GM12878 (cell line): Measurements from ENCODE around the gene MBOAT7. TPM values are rescaled to one million over a fixed set of nuclear protein-coding genes. Genes with fewer than 3 reads are reported as not detected.

ENCODE experiments used
- ATAC-seq: fragments of 200-7000 bp; cut with Tn5 transposase; 3 replicates; pipeline ENCODE4 v1.9.1; 2020; ENCODE audit warnings: mild to moderate bottlenecking, moderate library complexity
- BruUV-seq: library from RNA; stranded (reverse); fragments of 400-500 nt; replicated peaks from 2 replicates; lab custom pipeline; 2021; lab: Mats Ljungman, UMichigan
- CTCF ChIA-PET: fragments of 300-600 bp; sonication (Branson Sonifier 250); formaldehyde crosslinking; extraction: SDS; loops from one replicate; lab custom pipeline; 2021; ENCODE audit warnings: inconsistent platforms; lab: Yijun Ruan, JAX
- POLR2A ChIA-PET: fragments of 350-600 bp; formaldehyde crosslinking; extraction: SDS; loops from one replicate; lab custom pipeline; 2021; ENCODE audit warnings: inconsistent platforms; lab: Charles Lee
- RAD21 ChIA-PET: fragments of 300-600 bp; sonication (Branson Sonifier 250); formaldehyde crosslinking; loops from one replicate; lab custom pipeline; 2023; ENCODE audit warnings: antibody characterized with exemption; ENCODE audit not compliant: unreplicated experiment; lab: Charles Lee
- SMC1A ChIA-PET: fragments of 300-600 bp; sonication (Branson Sonifier 250); formaldehyde crosslinking; loops from one replicate; lab custom pipeline; 2023; ENCODE audit not compliant: unreplicated experiment, uncharacterized antibody; lab: Charles Lee
- DNase-seq: peaks from one replicate; pipeline ENCODE4 v3.0.0-alpha.2; 2011; ENCODE audit warnings: low read depth, low spot score
- FAIRE-seq: peaks from 3 replicates; lab custom pipeline; 2011; peaks lifted over from hg19 to GRCh38; lab: Jason Lieb, UNC
- H2AFZ ChIP-seq: 2 replicates; pipeline ENCODE4 v1.6.0; 2011; ENCODE audit warnings: low read depth, low read length, control low read depth; ENCODE audit not compliant: control insufficient read depth
- H3K27ac ChIP-seq: 2 replicates; pipeline ENCODE4 v1.5.1; 2011; ENCODE audit warnings: control low read depth; ENCODE audit not compliant: control insufficient read depth, insufficient read depth
- H3K27me3 ChIP-seq, 2 experiments: replicated peaks in 1 of 2; 2 replicates each; pipeline versions ENCODE4 v1.6.0 to v1.6.1; 2011; ENCODE audit warnings: low read length in 1 of 2; ENCODE audit not compliant: control insufficient read depth in 2 of 2, insufficient read depth in 2 of 2
- H3K36me3 ChIP-seq, 2 experiments: 2 replicates each; pipeline ENCODE4 v1.5.1; 2011; ENCODE audit warnings: low read length in 1 of 2; ENCODE audit not compliant: control insufficient read depth in 2 of 2, insufficient read depth in 2 of 2
- H3K4me1 ChIP-seq: 2 replicates; pipeline ENCODE4 v1.6.1; 2011; ENCODE audit warnings: mild to moderate bottlenecking, low read length, moderate library complexity, mixed read lengths; ENCODE audit not compliant: control insufficient read depth, insufficient read depth
- H3K4me2 ChIP-seq: 2 replicates; pipeline ENCODE4 v1.6.0; 2011; ENCODE audit warnings: control low read depth; ENCODE audit not compliant: control insufficient read depth, insufficient read depth
- H3K4me3 ChIP-seq: fragments of 200-600 bp; sonication (generic); 2 replicates; pipeline ENCODE4 v1.5.1; 2016
- H3K79me2 ChIP-seq: 2 replicates; pipeline ENCODE4 v1.6.0; 2011; ENCODE audit warnings: low read length; ENCODE audit not compliant: control insufficient read depth, insufficient read depth
- H3K9ac ChIP-seq: 2 replicates; pipeline ENCODE4 v1.8.0; 2011; ENCODE audit warnings: low read length, control low read depth, mixed read lengths; ENCODE audit not compliant: control insufficient read depth, insufficient read depth
- H3K9me3 ChIP-seq: replicated peaks from 3 replicates; pipeline ENCODE4 v1.5.1; 2011; ENCODE audit warnings: mild to moderate bottlenecking, low read length; ENCODE audit not compliant: control insufficient read depth, insufficient read depth
- H4K20me1 ChIP-seq: 2 replicates; pipeline ENCODE4 v1.6.0; 2011; ENCODE audit not compliant: control insufficient read depth, insufficient read depth
- BMI1 ChIP-seq: fragments of 450-650 bp; IDR thresholded peaks from 2 replicates; pipeline ENCODE4 v1.6.1; 2016; ENCODE audit warnings: mild to moderate bottlenecking, moderate library complexity, borderline replicate concordance
- CTCF ChIP-seq, 3 experiments: IDR thresholded peaks in 2 of 3; conservative IDR thresholded peaks in 1 of 3; 2 replicates each; pipeline ENCODE4 v1.5.1; 2011; ENCODE audit warnings: low read depth in 3 of 3, low read length in 3 of 3, mild to moderate bottlenecking in 3 of 3, control low read depth in 2 of 3, moderate library complexity in 2 of 3, inconsistent platforms in 1 of 3, mixed read lengths in 1 of 3; ENCODE audit not compliant: control insufficient read depth in 2 of 3, insufficient read depth in 1 of 3; ENCODE audit errors: extremely low read depth in 1 of 3
- E2F8 ChIP-seq: fragments of 450-650 bp; IDR thresholded peaks from 2 replicates; pipeline ENCODE4 v1.6.1; 2018; ENCODE audit warnings: mild to moderate bottlenecking, low read depth, moderate library complexity; ENCODE audit not compliant: partially characterized antibody
- E4F1 ChIP-seq: fragments of 450-650 bp; IDR thresholded peaks from 2 replicates; pipeline ENCODE4 v1.6.1; 2018; ENCODE audit warnings: borderline replicate concordance, mild to moderate bottlenecking; ENCODE audit not compliant: partially characterized antibody
- ELK1 ChIP-seq: IDR thresholded peaks from 2 replicates; pipeline ENCODE4 v1.6.1; 2012; ENCODE audit warnings: low read depth, low read length, improper control_type of control experiment
- IRF4 ChIP-seq: IDR thresholded peaks from 2 replicates; pipeline ENCODE4 v1.6.1; 2011; ENCODE audit warnings: low read depth, low read length
- JUND ChIP-seq: IDR thresholded peaks from 2 replicates; pipeline ENCODE4 v1.6.1; 2012; ENCODE audit warnings: low read depth, mild to moderate bottlenecking, low read length, improper control_type of control experiment, moderate library complexity
- MLLT1 ChIP-seq: fragments of 450-650 bp; IDR thresholded peaks from 2 replicates; pipeline ENCODE4 v1.6.1; 2016; ENCODE audit warnings: mild to moderate bottlenecking
- RAD21 ChIP-seq: IDR thresholded peaks from 2 replicates; pipeline ENCODE4 v1.6.1; 2011; ENCODE audit warnings: mild to moderate bottlenecking, low read depth, low read length, moderate library complexity; ENCODE audit not compliant: insufficient read depth
- WGBS: methylation state at CpG from one replicate; pipeline ENCODE4 v1.1.6; 2016; ENCODE audit warnings: low lambda C conversion rate; ENCODE audit not compliant: insufficient replicate concordance, insufficient coverage; ENCODE audit errors: missing lambda C conversion rate; 5-methylcytosine and 5-hydroxymethylcytosine counted together
- in situ Hi-C: fragments of 300-500 bp; cut with MboI; formaldehyde crosslinking; loops from 9 replicates; pipeline ENCODE4 v1.14.3; 2018; ENCODE audit warnings: mixed read lengths
- intact Hi-C: fragments of 100-400 bp; cut with micrococcal nuclease; formaldehyde crosslinking; loops from one replicate; pipeline ENCODE4 v1.14.2; 2022; ENCODE audit not compliant: unreplicated experiment
- polyA plus RNA-seq, 11 experiments: library from polyadenylated mRNA; depleted of rRNA in 4 of 11; unstranded in 6 of 11; stranded (reverse) in 5 of 11; fragments of >200 nt; fragmentation: Nextera tagmentation in 4 of 11; fragmentation: Illumina TruSeq in 1 of 11; extraction: Ambion mirVana in 4 of 11; extraction: Trizol in 1 of 11; gene quantifications; 1 replicate in 1 of 11; 2 replicates in 10 of 11; pipeline versions ENCODE4 v1.2.1 to v1.2.3, GENCODE V29; 2011 to 2016; ENCODE audit warnings: inconsistent platforms in 2 of 11, missing spikeins in 2 of 11, low read depth in 1 of 11
- total RNA-seq, 4 experiments: library from RNA; depleted of rRNA in 3 of 4; stranded (reverse); fragments of >200 nt in 3 of 4; fragmentation: Illumina TruSeq in 1 of 4; extraction: Trizol in 1 of 4; gene quantifications; 2 replicates each; pipeline versions ENCODE4 v1.2.1 to v1.2.3, GENCODE V29; 2013 to 2021

The MBOAT7 gene
- total and polyA plus RNA-seq, 10 of the 15 experiments (the other 5 are each of a cell fraction or from before 2014, with no cell fraction given): 0.69 to 44.5 (median 21.7) TPM

- POLR2A ChIA-PET: no interaction called here
- H3K27me3 ChIP-seq: no peaks in the 10 kb centered on the region
- in situ Hi-C loops: no loop called here
- DNase-seq: no peak
- H3K27ac ChIP-seq: no peak overlapping the region
- TF ChIP-seq RAD21 (peak; percentile 24), JUND (no peak), E2F8 (no peak), IRF4 (no peak), BMI1 (no peak), ELK1 (no peak), MLLT1 (no peak), CTCF (IDR thresholded peaks at IDR 0.05 in 2 of 3, conservative IDR thresholded peaks at IDR 0.05 in 1 of 3; ENCODE audit: control insufficient read depth in 2 of 3, extremely low read depth in 1 of 3, insufficient read depth in 1 of 3, low read depth in 3 of 3, low read length in 3 of 3) (peak in 2 of 3 experiments; percentile 17 to 23; a peak in 1 of 6 replicates), E4F1 (no peak)
- H3K4me3 ChIP-seq: no peak overlapping the region
- SMC1A ChIA-PET: no interaction called here
- H3K9ac ChIP-seq: no peak overlapping the region
- no peak for FAIRE-seq
- RAD21 ChIA-PET: no interaction called here
- CTCF ChIA-PET: interaction anchor here (0.7 to 1.4 kb wide), 4 partner anchors 9 to 210 kb away, joined by 3 read pairs; partner anchors contain the start of gene MBOAT7
- ATAC-seq: peak; percentile 71
- peaks cover 0 to 3% of the 10 kb centered on the region in 2 experiments; a peak in 1 of 4 replicates for H3K36me3 ChIP-seq
- 72% methylated on average over 10 of the region's 10 CpGs for WGBS
- no peaks in the 10 kb centered on the region for H3K9me3 ChIP-seq
- H3K79me2 ChIP-seq: no peaks in the 10 kb centered on the region
- H2AFZ ChIP-seq: no peak overlapping the region
- no peaks in the 10 kb centered on the region for H4K20me1 ChIP-seq
- H3K4me1 ChIP-seq: no peaks in the 10 kb centered on the region
- H3K4me2 ChIP-seq: no peak overlapping the region
- intact Hi-C loops: no loop called here
- no TSS peak for BruUV-seq
Observed at GRCh38 chr19:54179921-54180461, 9.4 kb downstream of the MBOAT7 start.
